Inferior parietal cortex (tissue), 1 donor: ENCODE measurements around the gene ZGPAT.
A peak's percentile ranks its signal among the peaks of the same experiment; 100 is the strongest.

Experiments used
- DNase-seq: peaks from one replicate; pipeline ENCODE4 v3.0.0-alpha.2; 2016; ENCODE audit errors: extremely low spot score

ZGPAT gene

DNA sequence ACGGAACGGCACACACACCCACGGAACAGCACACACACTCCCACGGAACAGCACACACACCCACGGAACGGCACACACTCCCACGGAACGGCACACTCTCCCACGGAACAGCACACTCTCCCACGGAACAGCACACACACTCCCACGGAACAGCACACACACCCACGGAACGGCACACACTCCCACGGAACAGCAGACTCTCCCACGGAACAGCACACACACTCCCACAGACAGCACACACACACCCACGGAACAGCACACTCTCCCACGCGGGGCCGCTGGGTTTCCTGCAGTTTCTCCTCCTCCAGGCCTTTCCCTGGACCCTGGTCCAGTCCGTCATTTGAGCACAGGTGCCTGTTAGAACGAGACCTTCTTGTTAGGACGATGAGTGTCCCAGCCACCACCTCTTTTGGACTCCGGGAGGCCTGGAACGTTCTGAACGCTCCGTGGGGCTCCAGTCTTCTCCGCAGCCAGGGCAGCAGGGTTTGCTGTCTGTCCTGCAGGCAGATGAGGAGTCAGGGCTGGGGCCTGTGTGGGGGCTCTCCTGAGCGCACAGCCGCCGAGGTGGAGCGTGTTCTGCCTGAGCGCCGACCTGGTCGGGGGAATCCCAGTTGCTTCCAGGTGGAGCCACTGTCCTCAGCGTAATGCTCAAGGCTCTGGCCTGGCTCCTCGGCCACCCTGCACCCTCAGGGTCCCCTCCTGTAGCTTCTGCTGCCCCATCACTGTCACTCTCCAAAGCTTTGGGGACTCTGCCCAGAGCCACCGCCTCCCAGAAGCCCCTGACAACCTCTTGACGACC, 29.0 kb upstream of the ZGPAT start:
- DNase-seq, result no peak

DNA sequence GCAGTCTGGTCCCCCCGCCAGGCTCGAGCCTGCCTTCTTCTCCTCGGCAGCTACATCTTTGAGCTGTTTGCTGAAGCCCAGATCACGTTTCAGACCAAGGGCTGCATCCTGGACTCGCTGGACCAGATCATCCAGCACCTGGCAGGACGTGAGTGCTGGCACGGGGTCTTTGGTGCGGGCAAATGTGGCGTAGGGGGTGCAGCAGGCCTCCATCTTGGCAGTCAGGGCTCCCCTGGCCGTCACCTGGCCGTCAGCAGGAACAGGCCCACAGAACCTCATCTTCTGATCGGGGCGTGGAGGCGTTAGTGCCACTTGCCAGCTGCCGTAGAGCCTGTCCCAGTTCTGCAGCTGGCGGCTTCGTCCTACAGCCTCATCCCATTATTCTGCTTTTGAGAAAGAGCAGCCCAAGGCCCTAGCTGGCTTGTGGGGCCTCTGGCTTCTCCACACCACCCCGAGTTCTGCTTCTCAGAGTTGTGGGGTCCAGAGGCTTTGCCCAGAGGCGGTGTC, 28.0 kb upstream of the ZGPAT start:
- DNase-seq, result no peak

DNA sequence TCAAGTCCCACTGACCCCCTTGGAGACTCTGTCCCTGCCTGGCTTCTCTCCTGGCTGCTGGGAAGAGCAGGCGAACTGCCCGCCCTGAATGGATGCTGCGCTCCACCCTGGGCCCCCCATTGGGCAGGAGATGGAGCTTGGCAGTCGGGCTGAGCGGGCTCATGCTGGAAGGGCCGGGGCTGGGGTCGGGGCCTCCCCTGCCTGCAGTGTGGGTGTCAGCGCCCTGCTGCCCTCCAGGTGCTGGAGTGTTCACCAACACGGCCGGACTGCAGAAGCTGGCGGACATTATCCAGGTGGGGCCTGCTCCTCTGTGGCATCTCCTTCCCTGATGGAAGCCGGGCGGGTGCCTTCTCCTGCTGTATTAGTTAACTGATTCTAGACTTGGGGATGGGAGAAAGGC, 27.4 kb upstream of the ZGPAT start:
- no peak for DNase-seq

DNA sequence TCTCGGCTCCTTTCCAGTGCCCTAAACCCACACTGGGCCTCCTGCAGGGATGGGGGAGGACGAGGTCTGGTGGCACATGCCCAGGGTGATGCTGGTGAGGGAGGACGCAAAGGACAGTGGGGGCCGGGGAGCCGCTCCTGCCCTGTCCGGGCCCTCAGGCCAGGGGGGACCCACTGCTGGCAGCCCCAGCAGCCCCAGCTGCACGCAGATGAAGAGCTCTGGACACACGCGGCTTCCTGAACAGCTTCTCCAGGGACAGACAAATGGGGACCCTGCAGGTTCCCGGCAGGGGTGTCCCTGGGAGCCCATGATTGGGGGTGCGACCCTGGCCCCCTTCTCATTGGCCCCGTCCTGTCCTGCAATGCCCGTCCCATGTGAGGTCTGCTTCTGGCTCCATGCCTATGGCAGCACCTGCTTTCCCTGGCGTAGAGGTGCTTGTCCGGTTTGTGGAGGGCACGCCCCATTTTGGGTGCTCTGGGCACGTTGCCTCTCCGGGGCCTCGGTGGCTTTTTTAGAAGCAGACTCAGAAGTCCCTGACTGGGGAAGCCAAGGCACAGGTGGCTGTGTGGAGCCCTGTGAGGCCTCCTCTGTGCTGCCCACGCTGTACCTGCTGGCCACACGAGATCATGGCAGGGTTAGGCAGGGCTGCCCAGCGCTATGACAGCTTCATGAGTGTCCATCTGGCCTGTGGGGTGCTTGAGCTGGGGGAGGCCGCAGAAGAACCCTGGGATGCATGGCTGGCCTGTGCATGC, 26.8 kb upstream of the ZGPAT start:
- DNase-seq, result no peak

DNA sequence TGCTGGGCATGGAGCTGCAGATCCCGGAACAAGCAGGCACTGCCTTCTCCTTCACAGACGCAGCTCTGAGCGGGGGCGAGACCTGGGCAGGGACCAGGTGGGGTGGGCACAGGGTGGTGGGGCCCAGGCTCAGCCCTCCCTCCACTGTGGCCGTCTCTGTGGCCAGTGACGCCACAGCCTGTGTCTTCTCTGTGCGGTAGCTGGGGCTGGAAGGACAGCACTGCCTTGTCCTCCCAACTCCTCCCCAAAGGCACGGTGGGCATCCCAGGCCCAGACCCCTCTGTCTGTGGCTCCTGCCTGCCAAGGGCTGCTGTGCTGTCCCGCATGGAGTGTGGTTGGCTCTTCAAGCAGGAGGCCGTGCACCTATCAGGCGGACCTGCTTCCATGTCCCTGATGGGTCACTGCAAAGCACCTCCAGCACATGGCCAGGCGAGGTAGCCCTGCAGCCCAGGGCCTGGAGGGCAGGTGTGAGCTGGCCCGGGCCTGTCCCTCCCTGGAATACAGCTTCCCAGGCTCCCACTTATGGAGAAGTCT, 26.2 kb upstream of the ZGPAT start:
- DNase-seq, result no peak

DNA sequence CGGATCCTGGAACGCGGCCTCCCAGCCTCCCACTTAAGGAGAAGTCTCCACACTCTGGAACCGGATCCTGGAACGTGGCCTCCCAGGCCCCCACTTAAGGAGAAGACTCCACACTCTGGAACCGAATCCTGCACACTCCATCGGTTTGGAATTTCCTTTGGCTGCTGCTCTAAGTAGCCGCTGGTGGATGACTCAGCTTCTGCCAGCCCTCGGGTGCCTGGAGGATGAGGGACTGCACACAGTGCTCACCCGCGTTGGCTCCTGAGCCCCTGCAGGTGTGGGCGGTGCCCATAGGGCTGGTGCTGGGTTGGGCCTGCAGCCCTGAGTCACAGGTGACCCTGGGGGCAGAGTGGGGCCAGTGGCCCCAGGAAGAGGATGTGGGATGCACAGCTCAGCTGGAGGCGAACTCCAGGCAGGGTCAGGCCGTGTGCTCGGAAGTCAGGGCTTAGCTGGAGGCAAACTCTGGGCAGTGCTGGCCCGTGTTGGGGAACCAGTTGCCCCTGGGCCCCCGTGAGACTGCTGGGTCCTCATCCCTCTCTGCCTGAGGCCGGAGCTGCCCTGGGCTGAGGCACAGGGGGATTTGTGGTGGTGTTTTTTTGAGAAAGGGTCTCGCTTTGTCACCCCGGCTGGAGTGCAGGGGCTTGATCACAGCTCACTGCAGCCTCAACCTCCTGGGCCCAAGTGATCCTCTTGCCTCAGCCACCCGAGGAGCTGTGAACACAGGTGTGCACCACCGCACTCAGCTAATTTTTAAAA, 25.3 kb upstream of the ZGPAT start:
- peak; percentile 41 for DNase-seq

DNA sequence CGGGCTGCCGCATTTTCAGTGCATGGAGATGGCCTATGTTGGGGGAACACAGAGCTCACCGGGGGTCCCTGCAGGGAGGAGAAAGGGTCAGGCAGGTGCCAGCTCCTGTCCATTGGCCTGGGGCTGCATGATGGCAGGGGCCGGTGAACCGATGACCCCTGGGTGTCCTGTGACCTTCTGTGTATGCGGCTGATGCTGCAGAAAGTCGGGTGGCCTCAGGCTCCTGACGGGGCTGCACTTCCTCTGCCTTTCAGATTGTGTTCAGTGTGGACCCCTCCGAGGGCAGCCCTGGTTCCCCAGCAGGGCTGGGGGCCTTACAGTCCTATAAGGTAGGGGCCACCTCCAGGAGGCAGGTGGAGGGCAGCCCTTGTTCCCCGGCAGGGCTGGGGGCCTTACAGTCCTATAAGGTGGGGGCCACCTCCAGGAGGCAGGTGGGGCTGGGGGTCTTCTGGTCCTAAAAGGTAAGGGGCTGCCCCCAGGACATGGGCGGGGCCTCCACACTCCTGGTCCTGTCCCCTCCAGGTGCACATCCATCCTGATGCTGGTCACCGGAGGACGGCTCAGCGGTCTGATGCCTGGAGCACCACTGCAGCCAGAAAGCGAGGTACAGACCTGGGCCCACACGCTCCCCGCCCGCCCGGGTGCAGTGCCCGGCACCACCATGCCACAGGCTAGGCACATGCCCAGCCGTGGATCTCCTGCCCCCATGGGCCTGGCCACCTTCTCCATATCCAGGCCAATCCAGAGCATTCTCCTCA, 22.4 kb upstream of the ZGPAT start:
- no peak for DNase-seq

DNA sequence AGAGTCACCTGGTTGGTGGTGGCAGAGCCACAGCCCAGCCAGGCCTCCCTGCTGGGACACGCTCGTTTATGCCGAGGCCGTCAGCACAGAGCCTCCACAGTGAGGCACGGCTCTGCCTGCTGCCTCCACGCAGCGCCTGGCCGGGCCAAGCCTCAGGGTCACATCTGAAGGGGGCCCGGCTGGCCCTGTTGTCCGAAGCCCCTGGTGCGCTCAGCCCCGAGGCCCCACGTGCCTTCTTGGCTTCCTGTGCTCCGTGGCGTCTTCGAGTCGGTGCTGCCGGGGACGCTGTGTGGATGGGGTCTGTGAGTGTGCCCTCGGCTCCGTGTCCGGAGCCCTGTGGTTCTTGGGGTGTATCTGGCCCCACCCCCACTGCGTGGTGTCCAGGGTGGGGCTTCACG, 21.7 kb upstream of the ZGPAT start:
- no peak for DNase-seq

DNA sequence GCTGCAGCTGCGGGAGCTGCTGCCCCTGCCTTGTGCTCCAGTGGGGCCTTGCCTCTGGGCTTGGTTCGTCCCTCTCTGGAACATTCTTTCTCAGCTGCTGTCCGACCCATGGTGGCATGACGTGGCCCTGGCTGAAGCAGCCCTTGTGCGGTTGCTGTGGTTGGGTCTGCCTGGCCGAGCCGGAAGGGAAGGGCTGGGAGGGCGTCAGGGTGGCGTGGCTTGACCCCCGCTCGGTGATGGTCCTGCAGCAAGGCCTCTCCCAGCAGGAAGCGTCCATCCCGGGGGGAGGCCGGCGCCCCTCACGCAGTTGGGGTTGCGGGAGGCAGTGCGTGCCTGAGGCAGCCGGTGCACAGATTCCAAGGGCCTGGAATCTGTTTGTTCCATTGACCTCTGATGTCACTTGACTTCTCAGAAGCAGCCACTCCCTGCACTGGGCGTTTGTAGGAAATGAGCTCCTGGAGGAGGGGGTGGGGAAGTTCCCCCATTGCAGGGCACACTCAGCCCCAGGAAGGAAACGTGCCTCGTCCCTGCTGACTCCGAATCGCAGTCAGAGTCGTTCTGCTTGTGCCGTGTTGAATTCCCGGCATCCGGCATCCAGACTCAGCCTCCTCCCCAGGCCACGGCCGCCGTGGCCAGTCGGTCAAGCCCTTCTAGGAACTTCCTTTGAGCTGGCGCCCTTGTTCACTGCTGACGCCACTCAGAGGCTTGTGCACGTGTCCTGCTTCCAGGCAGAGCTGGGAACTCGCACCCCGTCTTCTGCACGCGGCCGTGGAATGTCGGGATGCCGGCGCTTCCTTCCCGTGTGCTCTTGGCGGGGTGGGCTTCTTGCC, 21.1 kb upstream of the ZGPAT start:
- DNase-seq, result no peak

DNA sequence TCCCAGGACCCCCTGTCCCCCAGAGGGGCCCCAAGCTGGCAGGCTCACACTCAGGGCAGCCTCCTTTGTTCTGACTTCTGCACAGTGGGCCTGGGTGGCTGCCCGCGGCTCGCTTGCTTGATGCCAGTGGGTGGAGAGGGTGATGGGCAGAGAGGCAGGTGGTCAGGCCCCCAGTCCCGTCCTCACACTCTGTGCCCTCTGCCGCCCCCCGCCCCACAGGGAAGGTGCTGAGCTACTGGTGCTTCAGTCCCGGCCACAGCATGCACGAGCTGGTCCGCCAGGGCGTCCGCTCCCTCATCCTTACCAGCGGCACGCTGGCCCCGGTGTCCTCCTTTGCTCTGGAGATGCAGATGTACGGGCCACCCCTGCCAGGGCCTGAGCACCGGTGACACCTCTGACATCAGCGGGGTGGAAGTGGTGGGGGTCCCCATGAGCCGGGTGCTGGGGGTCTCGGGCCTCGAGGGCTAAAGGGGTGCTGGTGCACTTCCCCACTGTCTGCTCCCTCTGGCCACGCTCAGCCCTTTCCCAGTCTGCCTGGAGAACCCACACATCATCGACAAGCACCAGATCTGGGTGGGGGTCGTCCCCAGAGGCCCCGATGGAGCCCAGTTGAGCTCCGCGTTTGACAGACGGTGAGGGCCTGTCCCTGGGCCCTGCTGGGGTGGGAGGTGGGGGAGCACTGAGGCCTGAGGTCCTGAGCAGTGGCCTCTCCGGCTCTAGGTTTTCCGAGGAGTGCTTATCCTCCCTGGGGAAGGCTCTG, 20.2 kb upstream of the ZGPAT start:
- DNase-seq, result no peak

DNA sequence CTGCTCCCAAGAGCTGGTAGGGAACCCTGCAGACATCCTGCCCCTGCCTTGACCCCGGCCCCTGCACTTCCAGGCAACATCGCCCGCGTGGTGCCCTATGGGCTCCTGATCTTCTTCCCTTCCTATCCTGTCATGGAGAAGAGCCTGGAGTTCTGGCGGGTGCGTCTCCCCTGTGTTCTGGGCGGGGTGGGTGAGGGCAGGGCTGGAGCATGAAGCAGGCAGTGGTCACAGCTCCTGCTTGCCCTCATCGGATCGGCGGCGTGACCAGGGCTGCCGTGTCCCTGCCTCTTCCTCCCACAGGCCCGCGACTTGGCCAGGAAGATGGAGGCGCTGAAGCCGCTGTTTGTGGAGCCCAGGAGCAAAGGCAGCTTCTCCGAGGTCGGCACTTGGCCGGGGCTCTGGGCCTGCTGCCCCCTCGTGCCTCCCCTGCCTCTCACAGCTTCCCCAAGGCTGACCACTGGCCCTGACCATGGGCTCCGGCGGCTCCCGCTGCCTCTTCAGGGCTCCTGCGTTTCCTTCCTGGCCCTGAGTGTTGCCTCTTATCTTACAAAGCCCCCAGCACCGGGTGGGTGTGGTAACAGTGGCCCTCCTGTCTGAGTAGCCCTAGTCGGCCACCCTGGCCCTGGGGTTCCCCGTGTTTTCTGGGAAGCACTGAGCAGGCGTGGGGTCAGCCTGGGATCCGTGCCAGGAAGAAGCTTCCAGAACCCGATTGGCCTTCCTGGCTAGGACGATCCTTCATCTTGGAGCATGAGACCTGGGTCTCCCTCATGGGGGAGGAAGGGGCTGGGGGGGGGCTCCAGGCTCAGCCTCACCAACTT, 19.4 kb upstream of the ZGPAT start:
- DNase-seq, result no peak

DNA sequence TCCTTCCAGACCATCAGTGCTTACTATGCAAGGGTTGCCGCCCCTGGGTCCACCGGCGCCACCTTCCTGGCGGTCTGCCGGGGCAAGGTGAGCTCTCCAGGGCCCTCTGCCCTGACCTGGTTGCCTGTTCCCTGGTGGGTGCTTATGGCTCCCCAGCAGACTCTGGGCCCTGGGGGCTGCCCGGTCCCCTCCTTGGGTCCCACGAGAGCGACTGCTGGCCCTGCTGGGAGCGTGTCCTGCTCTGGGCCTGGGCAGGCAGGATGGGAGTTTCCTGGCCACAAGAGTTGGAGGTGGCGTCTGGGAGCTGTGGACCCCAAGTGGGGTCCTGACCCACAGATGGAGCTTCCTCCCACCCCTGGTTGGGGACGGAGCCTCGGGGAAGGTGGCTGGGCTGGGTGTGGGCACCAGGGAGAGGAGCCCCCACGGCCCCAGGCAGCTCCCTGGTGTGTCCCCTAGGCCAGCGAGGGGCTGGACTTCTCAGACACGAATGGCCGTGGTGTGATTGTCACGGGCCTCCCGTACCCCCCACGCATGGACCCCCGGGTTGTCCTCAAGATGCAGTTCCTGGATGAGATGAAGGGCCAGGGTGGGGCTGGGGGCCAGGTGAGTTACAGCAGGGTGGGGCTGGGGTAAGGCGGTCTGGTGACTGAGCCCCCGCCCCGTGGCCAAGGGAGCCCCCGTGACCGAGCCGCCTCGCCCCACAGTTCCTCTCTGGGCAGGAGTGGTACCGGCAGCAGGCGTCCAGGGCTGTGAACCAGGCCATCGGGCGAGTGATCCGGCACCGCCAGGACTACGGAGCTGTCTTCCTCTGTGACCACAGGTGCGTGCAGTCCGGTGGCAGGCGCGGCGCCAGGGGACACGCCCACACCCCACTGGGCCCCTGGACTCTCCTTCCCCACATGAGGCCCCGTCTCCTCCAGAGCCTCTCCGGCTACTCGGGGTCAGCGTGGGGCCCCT, 18.5 kb upstream of the ZGPAT start:
- DNase-seq, result no peak

DNA sequence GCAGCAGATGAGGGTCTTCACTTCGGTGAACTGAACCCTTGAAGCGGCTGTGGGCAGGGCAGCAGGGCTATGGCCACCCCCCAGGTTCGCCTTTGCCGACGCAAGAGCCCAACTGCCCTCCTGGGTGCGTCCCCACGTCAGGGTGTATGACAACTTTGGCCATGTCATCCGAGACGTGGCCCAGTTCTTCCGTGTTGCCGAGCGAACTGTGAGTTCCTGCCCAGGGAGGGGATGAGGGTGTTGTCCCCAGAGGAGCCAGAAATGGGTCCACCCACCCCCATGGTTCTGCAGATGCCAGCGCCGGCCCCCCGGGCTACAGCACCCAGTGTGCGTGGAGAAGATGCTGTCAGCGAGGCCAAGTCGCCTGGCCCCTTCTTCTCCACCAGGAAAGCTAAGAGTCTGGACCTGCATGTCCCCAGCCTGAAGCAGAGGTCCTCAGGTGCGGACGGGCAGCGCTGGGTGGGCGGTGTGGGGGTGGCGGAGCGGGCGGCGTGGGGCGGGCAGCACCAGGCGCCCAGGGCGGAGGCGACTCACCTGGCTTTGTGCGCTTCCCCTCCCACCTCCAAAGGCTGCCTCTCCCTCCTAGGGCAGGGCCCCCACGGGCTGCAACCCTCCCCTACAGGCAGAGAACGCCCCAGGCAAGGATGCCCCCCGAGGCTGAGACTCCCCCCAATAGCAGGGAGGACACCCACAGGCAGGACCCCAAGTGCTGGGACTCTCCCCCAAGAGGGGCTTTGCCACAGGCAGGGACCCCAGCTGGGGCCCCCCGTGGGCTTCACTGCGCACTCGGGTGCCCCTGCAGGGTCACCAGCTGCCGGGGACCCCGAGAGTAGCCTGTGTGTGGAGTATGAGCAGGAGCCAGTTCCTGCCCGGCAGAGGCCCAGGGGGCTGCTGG, 17.6 kb upstream of the ZGPAT start:
- DNase-seq, result no peak

DNA sequence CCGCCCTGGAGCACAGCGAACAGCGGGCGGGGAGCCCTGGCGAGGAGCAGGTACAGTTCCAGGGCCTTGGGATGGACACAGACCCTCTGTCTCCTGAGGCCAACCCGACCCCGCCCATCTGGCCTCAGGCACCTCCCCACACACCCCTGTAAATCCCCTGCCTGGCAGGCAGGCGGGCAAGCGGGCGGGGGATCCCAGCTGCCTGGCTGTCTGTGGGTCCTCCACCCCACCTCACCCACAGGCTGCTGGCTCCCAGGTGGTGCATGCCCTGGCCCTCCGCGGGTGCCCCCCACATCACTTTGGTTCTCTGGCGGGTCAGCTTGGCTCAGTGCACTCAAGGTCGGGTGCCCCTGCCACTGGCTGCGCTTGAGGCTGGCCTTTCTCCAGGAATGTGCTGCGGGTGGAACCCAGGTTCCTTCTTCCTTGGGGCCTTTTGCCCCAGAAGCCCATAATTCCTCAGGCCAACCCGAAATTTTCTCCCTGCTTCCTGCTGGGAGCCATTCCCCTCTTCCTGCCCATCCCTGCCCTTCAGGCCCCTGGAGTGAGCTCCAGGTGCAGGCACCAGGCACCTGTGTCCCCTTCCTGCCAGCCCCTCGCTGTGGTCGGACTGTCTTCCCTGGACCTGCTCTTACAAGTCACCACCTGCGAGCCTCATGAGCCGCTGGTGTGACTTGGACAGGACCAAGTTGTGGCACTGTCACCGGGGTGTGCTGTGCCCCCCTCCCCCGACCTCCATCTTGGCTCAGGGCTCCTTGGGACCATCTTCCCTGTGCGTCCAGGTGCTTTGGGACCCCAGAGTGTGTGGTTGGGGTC, 16.7 kb upstream of the ZGPAT start:
- DNase-seq, result no peak

DNA sequence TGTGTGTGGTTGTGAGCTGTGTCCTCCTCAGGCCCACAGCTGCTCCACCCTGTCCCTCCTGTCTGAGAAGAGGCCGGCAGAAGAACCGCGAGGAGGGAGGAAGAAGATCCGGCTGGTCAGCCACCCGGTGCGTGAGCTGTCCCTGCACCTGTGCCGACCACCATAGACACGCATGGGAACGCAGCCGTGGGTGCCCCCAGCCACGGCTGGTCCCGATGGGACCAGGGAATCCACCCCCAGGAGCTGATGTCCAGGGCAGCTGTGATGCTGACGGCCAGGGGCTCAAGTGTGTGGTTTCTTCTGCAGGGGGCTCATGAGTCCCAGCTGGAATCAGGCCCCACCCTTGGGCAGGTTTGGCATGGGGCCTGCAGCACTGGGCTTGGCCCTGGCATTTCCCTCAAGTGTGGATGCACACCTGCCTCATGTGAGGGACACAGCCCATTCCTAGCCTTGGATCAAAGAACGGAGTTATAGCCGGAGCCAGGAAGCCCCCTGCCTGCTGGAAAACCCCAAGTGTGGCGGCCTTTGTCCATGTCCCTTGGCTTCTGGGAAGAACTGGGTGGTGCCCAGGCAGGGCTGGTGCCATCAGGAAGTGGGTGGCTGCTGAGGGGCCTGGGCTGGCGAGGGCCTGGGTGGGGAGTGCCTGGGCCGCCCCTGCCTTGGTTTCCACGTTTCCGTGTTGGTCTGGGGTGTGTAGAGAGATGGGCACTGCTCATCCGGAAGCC, 16.0 kb upstream of the ZGPAT start:
- DNase-seq, result no peak
